ENCODE data around the gene COL18A1. TPM values are rescaled to one million over a fixed set of nuclear protein-coding genes. Genes with fewer than 3 reads are reported as not detected.

COL18A1 gene
- total RNA-seq, 1 experiment from 2014 or later, result 676 TPM

DNA sequence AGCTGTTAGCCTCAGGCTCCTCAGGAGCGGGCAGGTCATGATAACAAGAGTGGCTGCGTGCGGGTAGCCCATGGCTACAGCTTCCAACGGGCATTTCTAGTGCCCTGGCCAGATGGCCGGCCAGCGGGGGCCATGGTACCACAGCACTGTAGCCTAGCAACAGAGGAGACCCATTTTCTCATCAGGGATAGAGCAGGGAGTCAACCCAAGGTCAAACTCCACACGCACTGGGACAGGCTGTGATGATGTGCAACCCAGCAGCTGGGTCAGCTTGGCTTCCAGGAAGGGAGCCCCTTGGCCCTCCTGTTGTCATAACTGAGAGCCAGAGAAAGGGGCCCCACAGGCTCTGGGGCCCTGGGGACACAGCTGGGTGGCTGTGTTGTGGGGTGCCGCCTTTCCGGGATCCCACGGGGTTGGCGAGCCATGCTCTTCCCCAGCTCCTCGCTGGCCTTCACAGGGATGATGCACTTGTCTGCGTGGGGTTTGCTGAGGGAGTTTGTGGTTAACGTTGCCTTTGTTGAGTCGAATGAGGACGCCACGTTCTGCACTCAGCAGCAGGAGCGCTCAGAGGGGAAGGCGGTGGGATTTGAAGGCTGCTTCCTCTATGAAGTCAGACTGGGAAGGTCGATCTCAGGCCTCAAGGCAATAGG, 46.3 kb downstream of the COL18A1 start:
- ATAC-seq (no peak), DNase-seq (ENCODE audit: low read depth, low spot score) (no peak)
- intact Hi-C loops (cut with micrococcal nuclease; ENCODE audit: unreplicated experiment) (no loop called here), in situ Hi-C loops (cut with HindIII; ENCODE audit: low pct_unique_long_range_greater_than_20kb, low sequenced_read_pairs) (no loop called here)
- TF ChIP-seq, protein P1, sequence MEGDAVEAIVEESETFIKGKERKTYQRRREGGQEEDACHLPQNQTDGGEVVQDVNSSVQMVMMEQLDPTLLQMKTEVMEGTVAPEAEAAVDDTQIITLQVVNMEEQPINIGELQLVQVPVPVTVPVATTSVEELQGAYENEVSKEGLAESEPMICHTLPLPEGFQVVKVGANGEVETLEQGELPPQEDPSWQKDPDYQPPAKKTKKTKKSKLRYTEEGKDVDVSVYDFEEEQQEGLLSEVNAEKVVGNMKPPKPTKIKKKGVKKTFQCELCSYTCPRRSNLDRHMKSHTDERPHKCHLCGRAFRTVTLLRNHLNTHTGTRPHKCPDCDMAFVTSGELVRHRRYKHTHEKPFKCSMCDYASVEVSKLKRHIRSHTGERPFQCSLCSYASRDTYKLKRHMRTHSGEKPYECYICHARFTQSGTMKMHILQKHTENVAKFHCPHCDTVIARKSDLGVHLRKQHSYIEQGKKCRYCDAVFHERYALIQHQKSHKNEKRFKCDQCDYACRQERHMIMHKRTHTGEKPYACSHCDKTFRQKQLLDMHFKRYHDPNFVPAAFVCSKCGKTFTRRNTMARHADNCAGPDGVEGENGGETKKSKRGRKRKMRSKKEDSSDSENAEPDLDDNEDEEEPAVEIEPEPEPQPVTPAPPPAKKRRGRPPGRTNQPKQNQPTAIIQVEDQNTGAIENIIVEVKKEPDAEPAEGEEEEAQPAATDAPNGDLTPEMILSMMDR (IDR thresholded peaks at IDR 0.05), result no peak
- H3K36me3 ChIP-seq (ENCODE audit: control insufficient read depth, insufficient read depth, low read length), result no peaks in the 10 kb centered on the region; the same call in 1 of the 2 replicates
- H3K27me3 ChIP-seq (ENCODE audit: control insufficient read depth, insufficient read depth, low read length), result no peaks in the 10 kb centered on the region
- H3K9me3 ChIP-seq (ENCODE audit: control insufficient read depth, insufficient read depth, low read depth, low read length), result no peaks in the 10 kb centered on the region
- peak overlapping the region; percentile 57 for H3K27ac ChIP-seq (ENCODE audit: low read length)
- H3K4me3 ChIP-seq (ENCODE audit: low read depth in 2 of 2, low read length in 2 of 2), result no peak overlapping the region
- ChIA-PET POLR2A (no interaction called here), CTCF (no interaction called here)
- peaks cover 69% of the 10 kb centered on the region for H3K4me1 ChIP-seq (ENCODE audit: control insufficient read depth, insufficient read depth, low read length)
- BruUV-seq (replicated peaks), result no TSS peak

DNA sequence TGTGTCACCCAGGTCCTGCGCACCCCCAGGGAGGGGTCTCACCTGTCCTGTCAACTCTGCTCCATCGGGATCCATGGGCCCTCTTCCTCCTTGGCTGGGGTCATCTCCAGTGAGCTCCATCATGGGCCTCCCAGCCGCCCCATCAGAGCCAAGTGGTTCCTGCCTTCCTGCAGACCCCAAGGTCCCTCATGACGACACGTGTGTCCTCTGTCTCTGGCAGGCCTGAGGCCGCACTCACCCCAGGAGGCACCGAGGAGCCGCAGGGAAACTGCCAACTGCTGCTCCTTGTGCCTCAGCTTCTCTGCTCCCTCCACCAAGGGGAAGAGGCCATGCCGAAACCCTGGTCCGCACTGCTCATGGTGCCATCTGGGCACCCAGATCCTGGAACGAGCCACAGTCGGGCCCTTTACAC, 46.8 kb downstream of the COL18A1 start:
- Histone ChIP-seq H3K4me3 (ENCODE audit: low read depth in 2 of 2, low read length in 2 of 2) (no peak overlapping the region), H3K27ac (ENCODE audit: low read length) (no peak overlapping the region; the same call in 1 of the 2 replicates), H3K4me1 (ENCODE audit: control insufficient read depth, insufficient read depth, low read length) (peaks cover 70% of the 10 kb centered on the region), H3K36me3 (ENCODE audit: control insufficient read depth, insufficient read depth, low read length) (no peaks in the 10 kb centered on the region; the same call in 1 of the 2 replicates), H3K9me3 (ENCODE audit: control insufficient read depth, insufficient read depth, low read depth, low read length) (no peaks in the 10 kb centered on the region), H3K27me3 (ENCODE audit: control insufficient read depth, insufficient read depth, low read length) (no peaks in the 10 kb centered on the region)
- CTCF ChIA-PET, result no interaction called here
- DNase-seq (ENCODE audit: low read depth, low spot score) (no peak), ATAC-seq (no peak)
- in situ Hi-C loops (cut with HindIII; ENCODE audit: low pct_unique_long_range_greater_than_20kb, low sequenced_read_pairs), result no loop called here
- intact Hi-C loops (cut with micrococcal nuclease; ENCODE audit: unreplicated experiment), result no loop called here
- POLR2A ChIA-PET, result no interaction called here
- TF ChIP-seq TCF7L2 (IDR thresholded peaks at IDR 0.05; ENCODE audit: low read depth, low read length), result no peak
- no peak for TF ChIP-seq POLR2AphosphoS5 (IDR thresholded peaks at IDR 0.05; ENCODE audit: low read depth, low read length)
- TF ChIP-seq REST (IDR thresholded peaks at IDR 0.05; ENCODE audit: insufficient read depth in 1 of 2, low read depth in 2 of 2, low read length in 1 of 2), result no peak
- TF ChIP-seq SIN3A (IDR thresholded peaks at IDR 0.05; ENCODE audit: borderline replicate concordance, insufficient read depth, low read depth, low read length), result no peak
- TF ChIP-seq, protein P1 (IDR thresholded peaks at IDR 0.05), result no peak
- no TSS peak for BruUV-seq (replicated peaks)

All from Panc1 (cell line).